HG03095 (cell line): ENCODE data around the gene SLC47A2.
"Not testable (repeated sequence)": the region's sequence is repeated elsewhere in the genome, so short reads cannot be mapped to it uniquely, and the experiment has no call there.

Source experiments
- ATAC-seq: cut with Tn5 transposase; IDR thresholded peaks from one replicate; pipeline ENCODE4 v1.9.1; 2021; ENCODE audit warnings: moderate library complexity; ENCODE audit not compliant: unreplicated experiment

SLC47A2 gene

DNA sequence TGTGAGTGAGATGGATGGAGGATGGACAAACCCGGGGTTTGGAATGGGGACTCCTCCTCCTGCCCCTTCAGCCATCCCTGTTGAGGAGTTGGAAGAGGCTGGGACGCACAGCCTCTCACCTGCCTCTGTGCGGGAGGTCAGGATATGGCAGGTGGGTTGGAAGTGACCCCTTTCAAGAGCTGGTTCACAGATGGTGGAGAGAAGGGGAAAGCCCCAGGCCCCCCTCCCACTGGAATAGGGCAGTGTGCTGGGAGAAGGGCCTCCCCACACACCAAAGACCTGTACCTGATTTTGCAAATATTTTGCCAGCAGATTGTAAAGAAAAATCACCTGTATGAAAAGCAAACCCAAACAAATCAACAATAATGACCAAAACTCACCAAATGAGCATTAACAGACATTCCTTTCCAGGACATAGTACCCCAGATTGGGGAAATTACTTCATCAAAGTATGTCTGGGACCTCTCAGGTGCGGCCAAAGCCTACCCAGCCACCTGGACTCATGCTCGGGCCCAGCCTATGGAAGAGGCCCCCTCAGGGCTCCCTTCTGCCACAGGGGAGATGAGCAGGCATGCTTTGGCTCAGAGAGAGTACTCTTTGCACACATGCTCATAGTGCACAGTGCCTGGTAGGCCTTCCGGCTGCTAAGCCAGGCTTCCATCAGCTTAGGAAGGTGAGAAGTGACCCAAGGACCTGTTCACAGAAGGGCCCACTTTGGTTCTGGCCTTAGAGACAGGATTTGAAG lies 7.8 kb downstream of the SLC47A2 start:
- ATAC-seq = no peak

DNA sequence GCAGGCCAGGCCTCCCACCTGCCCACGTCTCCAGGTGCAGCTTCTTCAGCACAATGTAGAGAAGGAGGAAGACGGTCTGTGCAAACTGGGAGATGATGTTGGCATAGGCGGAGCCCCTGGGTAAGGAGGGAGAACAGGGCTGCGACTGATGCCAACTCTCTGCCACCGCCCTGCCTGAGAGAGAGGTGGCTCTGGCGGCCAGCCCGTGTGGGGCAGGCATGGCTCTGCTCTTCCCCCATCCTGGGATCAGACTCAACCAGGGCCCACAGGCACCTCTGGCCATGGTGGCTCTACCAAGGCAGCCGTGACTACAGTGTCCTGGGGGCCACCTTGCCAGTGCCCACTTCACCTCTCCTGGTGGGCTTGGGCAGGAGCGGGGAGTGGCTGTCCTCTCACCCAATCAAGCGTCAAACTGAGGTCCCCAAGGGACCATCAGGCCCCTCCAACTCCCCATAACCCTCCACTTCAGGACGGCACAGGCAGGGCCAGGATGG lies 8.6 kb downstream of the SLC47A2 start:
- no peak for ATAC-seq

DNA sequence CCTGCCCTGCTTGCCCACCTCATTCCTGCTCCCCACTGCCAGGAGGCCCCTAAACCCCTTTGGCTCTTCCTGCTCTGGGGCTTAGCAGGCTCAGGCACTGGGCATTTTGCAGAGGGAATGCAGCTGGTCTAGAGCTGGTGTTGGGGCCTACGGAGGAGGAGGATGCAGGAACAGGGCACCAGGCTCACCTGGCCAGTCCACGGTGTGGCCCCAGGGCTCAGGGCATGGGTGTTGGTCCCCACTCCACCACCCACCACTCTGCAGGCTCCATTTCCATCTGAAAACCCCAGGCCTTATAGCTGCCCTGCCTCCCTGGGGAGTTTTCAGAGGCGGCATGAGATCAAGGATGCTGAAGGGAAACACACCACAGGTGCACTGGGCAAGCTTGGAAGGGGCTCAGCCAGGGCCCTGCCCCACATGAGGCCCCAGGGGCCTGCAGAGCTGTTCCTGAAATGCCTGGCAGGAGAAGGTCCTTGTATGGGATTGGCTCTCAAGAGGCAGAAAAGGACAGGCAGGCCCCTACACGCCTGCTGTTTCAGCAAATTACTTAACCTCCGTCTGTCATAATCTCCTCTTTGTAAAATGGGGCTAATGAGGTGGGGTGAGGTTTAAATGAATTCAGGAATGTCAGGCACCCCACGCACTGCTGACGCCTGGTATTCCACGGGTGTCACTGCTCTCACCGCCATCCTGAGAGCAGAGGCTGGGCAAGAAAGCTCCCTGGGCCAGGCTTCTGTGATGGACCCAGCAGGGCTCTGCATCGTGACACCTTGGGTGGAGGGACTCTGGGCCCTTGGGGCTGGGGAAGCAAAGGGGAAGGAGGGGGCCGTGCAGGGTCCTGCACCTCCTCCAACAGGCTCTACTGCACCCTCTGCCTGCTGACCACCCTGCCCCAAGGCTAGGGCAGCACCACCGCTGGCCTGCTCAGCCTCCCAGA lies 9.3 kb downstream of the SLC47A2 start:
- ATAC-seq = no peak

DNA sequence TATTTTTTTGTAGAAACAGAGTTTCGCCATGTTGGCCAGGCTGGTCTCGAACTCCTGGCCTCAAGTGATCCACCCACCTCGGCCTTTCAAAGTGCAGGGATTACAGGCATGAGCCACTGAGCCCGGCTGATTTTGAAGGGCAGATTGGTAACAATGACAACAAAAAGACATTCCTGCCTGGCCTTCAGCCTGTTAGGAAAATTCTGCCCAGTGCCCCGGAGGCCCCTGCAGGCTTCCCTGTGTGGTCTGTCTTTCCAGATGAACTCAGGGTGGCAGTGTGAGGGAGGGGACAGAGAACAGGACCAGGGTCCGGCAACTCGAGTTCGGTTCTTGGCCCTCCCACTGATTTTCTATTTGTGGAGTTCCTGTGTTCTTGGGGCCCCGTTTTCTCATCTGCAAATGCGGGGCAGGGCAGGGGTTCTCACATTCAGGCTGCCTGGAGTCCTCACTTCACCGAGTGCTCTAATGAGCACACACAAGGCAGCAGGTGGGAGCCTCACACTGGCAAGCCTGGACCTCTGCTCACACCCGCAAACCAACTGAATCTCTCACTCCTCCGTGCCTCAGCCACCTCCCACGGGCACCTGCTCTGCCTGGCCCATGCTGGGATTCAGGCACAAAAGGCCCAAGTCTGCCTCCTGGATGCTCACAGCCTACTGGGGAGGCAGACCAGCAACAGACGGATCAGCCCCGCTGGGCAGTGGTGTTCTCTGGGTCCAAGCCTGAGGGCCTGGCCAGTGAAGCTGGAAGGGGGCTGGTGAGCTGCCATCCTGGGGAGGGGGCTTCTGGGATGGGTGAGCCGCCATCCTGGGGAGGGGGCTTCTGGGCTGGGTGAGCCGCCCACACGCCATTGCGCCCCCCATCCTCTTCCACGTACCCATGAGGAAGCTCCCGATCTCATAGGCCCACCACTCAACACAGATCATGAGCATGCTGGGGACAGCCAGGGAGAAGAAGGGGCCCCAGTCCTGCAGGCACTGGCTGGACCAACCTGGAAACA lies 10.3 kb downstream of the SLC47A2 start:
- no peak for ATAC-seq

DNA sequence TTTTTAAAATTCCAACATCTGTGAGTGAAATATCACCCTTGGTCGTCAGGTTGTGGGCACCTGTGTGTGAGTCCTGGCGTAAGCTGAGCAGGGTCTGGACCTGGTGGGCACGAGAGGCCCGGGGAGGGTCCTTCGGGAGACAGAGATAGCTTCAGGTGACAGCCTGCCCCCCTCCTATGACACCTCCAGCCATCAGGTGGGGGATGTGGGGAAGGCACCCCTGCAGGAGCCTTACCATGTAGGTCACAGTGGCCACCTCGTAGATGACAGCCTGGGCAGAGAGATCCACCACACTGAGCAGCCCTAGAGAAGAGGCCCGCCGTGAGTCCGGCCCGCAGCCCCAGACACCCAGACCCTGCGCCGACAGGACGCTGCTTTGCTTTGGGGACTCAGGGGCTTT lies 11.2 kb downstream of the SLC47A2 start:
- ATAC-seq = no peak

DNA sequence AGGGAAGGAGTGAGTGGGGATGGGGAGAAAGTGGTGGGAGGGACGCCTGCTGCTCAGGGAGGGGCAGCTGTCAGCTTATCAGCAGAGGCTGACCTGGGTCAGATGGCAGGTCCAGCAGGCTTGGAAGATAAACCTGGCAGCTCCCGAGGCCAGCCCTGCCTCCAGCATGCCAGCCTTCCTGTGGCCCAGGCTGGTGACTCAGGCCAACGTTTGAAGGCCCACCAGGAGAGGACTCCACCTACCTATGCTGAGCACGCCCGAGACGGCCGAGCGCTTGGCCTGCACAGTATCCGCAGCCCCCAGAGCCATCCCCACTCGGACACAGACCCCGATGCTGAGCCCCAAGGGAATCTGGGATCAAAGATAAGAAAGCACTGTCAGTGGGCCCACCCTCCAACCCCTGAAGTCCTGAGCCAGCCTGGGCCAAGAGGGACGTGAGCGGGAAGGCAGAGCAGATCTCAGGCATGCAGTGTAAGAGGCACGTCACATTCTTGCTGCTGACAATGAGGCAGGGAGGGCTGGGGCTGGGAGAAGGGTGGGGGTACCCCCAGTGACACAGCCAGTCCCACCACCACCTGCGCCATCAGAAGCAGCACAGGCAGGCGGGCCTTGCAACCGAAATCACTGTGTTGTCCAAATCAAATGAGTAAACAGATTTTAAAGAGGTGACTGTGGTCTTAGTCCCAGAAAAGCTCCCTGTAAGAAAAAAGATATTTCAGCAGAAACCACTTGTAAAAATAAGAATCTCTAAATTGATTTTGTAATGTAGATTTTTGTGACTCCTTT lies 12.4 kb downstream of the SLC47A2 start:
- no peak for ATAC-seq

DNA sequence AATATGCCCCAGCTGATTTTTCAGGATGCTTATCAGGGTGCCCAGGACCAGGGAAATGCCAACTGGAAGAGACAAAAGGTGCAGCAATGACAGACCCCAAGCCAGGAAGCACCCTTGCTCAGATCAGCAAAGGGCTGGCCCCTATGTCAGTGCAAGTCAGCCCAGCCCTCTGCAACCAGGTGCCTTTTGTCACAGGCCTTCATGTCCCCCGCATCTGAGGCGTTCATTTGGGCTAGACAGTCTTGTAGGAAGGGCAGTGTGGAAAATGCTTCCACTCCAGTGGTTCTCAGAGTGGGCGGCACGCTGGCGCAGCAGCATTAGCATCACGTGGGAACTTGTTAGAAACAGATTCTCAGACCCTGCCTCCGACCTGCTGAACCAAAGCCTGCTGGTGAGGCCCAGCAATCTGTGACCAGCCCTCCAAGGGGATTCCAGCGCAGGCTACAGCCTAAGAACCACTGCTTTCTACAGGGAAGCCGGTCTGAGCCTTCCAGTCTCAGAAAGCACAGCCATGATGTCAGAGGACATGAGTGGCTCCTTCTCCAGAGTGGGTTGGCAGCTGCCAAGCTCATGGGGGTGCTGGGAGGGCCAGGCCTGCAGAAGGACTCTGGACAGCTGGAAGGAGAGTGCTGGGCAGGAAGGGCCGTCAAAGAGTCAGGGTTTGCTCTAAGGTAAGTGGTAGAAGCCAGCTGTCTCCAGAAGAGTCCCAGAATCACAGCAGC lies 13.1 kb downstream of the SLC47A2 start:
- ATAC-seq = no peak

DNA sequence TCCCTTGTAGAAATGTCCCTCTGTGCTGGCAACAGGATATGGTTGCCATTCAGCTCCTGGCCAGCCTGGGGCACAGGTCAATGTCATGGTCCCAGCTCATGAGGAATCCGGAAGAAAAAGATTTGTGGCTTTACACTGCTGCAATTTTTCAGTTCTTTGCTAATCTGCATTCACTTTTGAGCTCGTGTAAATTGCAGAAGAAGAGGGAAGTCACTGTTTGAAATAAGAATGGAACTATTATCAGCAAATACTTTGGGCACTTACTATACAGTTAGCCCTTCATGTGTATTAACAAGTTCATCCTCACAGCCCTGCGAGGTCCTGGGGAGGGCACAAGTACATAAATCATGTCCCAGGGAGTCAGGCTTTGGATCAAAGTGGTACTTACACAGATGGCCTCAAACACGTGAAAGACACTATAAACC lies 14.2 kb downstream of the SLC47A2 start:
- ATAC-seq = no peak

DNA sequence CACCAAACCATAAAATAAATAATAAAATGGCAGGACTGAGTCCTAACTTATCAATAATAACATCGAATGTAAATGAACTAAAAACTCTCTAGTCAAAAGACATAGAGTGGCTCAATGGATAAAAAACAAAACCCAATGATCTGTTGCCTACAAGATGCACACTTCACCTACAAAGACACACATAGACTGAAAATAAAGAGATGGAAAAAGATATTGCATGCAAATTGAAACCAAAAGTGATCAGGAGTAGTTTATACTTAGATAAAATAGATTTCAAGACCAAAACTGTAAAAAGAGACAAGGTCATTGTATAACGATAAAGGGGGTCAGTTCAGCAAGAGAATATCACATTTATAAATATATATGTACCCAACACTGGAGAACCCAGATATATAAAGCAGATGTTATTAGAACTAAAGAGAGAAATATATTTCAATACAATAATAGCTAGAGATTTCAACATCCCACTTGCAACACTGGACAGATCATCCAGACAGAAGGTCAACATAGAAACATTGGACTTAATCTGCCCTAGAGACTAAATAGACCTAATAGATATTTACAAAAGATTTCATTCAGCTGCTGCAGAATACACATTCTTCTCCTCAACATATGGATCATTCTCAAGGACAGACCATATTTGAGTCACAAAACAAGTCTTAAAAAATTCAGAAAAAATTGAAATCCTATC lies 29.8 kb downstream of the SLC47A2 start:
- no peak for ATAC-seq

DNA sequence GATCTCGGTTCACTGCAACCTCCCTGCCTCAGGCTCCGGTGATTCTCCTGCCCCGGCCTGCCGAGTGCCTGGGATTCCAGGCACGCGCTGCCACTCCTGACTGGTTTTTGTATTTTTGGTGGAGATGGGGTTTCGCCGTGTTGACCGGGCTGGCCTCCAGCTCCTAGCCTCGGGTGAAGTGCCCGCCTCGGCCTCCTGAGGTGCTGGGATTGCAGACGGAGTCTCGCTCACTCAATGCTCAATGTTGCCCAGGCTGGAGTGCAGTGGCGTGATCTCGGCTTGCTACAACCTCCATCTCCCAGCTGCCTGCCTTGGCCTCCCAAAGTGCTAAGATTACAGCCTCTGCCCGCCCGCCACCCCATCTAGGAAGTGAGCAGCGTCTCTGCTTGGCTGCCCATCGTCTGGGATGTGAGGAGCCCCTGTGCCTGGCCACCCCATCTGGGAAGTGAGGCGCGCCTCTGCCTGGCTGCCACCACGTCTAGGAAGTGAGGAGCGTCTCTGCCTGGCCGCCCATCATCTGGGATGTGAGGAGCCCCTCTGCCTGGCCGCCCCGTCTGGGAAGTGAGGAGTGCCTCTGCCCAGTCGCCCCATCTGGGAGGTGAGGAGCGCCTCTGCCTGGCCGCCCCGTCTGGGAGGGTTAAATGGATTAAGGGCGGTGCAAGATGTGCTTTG lies 31.3 kb downstream of the SLC47A2 start:
- ATAC-seq = not testable (repeated sequence)

DNA sequence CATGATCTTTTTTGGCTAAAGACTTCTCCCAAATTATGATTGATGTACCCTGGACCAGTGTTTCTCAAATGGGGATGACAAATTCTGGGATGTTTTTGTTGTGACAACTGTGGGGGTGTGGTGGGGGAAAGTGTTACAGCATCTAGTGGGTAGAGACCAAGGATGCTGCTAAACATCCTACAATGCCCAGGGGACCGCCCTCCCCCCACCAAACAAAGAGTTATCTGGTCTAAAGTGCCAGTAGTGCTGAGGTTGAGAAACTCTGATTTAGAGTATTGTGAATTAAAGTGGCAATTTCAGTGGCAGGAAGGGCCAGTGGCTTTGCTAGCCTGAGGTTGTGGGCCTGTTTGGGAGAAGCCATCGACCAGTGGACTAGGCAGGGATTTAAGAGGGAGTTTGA lies 33.3 kb downstream of the SLC47A2 start:
- ATAC-seq = no peak

DNA sequence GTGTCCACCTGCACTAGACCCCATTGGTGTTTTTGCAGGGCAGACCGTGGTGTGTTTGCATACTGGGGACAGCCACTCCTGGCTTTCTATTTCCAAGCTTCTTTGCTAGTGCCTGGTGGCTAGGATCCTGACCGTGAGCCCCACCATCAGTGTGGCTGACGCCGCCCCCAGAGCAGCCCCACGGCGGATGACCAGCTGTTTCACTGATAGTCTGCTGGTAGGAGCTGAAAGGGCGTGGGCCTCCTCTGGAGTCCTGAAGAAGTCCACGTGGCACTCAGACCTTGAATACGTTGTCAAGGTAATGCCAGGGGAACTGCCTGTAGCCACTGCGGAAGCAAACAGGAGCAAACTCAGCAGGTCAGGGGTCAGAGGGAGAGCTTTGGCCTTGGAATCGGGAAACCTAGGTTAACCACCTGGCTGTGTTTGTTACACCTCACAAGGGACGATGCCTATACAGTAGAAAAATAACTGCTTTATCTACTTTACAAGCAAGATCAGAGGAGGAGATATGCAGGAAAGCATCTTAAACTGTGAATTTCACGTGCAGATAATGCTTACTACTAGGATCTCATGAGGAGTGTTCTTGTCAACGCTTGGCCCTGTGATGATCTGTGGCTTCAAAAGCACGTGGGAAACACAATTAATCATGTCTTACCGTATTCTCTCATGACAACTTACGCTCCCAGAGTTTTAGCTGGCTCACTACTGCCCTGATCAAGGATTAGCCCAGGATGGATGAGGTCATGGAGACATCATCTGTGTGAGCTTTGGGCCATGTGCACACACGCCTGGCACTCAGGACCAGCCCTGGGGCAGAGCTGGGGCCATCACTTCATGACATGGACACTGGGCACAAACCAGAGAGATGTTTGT lies 37.6 kb downstream of the SLC47A2 start:
- ATAC-seq = no peak

DNA sequence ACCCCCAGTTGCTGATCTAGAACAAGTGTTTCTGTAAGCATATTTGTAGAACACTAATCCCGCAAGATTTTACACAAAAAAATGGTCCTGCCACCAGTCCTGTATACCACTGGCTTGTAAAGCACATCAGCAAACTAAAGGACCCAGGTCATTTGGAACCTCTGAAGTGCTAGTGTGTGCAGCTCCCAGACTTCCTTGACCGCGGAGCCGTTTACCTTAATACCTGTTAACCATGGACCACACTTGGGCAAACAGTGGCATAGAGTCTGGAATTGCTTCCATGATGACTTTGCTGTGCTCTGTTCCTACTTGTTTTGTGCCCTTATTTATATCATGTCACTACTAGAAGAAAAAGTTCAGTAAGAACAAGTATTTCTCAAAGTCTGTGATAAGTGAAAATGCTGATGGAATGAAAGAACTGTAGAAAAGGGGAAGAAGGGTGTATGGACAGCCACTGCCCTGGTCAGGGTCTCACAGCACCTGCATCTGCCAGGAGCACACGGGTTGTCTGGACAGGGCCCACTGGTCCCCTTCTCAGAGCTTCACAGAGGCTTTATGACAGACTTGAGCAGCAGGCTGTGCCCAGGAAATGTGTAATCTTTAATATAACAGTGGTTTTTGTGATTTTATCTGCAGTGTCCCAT lies 38.5 kb downstream of the SLC47A2 start:
- ATAC-seq = no peak

DNA sequence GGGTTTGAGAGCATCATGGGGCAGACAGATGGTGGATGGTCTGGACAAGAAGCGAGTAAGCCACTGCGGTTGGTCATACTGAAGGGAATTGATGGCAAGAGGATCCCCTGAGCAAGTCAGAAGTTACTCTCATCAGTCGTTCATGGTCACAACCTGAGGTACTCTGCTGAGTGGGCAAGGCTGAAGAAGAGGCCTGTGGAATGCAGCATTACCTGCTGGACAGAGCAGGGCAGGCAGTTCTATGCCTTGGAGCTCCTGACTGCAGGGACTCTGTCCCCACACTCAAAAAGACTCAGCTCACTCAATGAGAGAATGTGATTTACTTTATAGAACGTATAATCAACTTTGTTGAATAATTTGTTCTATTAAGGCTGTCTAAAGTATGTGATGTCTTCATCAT lies 39.5 kb downstream of the SLC47A2 start:
- no peak for ATAC-seq

DNA sequence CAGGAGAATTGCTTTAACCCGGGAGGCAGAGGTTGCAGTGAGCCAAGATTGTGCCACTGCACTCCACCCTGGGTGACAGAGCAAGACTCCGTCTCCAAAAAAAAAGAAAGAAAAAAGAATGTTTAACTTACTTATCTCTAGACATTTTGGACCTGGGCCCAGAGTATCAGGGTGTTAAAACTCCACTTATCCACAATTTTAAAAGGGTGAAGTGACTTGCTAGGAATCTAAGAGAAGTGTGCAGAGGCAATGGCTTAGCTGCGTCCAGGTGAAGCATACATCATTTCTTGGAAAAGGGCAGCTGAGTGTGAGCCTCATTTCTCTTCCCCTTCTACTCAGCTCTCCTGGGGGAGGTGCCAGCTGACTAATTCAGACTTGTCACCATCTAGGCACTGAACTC lies 42.8 kb downstream of the SLC47A2 start:
- no peak for ATAC-seq

DNA sequence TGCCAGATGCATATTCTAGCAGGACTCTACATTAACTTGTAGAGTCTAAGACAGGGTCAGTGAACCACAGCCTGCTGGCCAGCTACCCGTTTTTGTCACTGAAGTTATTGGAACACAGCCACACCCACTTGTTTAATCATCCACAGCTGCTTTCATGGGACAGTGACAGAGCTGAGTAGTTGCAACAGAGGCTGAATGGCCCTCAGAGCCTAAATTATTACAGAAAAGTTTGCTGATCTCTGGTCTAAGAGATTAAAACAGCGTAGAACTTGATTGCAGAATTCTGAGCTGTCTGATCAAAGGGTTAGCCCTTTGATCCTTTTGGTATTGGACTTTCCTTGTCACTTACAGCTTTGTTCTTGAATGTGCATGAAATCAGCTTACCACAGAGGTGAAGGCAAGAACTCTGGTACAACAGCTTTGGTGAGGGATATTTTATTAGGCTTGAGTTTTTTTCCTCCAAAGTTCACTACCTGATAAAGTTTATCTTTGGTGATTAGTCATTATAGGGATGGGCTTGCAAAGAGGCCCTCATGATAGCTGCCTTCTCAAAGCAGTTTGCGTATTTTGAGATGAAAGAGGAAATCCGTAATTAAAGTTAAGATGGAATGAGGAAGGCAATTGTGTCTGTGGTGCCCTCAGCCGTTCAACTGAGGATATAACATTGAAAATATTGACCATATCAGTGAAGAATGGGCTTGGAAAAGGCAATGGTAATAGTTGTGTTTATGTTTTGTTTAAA lies 44.2 kb downstream of the SLC47A2 start:
- no peak for ATAC-seq
